HG03457 (cell line): ENCODE results near the gene CDADC1.
"Not testable (repeated sequence)": the region's sequence is repeated elsewhere in the genome, so short reads cannot be mapped to it uniquely, and the experiment has no call there.

Experiments
- ATAC-seq: cut with Tn5 transposase; IDR thresholded peaks from one replicate; pipeline ENCODE4 v1.9.1; 2021; ENCODE audit warnings: moderate number of reproducible peaks; ENCODE audit not compliant: unreplicated experiment

The CDADC1 gene

DNA sequence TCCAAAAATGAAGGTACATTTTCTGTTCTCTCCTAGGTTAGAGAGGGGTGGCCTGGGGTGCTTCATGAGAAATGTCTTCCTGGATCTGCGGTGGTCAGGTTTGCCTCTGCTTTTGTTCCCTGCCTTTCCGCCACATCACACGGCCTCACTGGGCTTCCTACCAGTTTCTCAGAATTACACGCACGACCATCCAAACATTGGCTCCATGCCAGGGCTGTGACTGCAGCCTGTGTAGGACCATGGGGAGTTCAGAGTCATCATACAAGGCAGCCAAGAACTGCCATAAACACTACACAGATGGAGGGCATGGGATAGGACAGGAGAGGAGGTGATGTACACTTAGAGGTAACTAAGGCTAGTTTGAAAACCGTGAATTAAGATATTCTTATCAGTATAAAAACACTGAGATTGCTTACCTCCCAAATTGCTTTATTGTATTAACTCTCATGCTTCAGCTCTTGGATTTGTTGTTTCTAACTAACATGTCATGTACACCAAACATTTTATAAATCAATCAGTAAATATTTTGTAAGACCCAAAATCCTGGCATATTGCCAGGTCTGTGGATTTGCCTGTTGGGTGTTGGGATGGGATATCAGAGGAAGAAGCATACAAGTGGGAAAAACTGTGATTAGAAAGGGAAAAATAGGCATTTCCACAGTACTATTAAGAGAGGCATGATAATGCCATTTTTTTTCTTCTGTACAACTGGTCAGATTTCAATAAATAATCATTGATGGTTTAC is 45.2 kb downstream of the CDADC1 start:
- no peak for ATAC-seq

DNA sequence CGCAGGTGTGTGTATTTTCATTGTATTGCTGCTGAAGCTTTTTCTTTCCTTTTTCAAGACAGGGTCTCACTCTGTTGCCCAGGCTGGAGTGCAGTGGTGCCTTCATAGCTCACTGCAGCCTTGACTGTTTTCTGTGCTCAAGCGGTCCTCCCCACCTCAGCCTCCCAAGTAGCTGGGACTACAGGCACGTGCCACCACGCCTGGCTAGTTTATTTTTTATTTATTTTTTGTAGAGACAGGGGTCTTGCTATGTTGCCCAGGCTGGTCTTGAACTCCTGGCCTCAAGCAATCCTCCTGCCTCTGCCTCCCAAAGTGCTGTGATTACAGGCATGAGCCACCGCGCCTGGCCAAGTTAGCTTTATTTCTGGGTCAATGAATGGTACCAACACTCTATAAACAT is 47.0 kb downstream of the CDADC1 start:
- ATAC-seq, result not testable (repeated sequence)

DNA sequence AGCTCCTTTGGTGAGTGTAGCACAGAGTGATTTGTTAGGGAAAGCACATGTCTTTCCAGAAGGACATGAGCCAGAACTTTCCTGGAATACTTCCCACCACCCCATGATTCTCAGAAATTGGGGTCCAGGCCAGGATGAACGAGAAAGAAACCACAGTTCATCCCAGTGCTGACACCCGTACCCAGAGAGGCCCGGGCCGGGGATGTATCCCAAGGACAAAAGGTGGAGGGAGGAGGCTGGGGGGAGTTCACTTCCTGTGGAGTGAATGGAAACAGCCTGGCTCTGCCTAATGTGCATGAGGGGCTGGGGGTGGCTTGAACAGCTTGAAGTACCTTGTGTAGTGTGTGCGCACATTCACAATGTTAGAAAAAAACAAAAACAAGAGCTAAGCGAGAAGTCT is 47.5 kb downstream of the CDADC1 start:
- no peak for ATAC-seq

DNA sequence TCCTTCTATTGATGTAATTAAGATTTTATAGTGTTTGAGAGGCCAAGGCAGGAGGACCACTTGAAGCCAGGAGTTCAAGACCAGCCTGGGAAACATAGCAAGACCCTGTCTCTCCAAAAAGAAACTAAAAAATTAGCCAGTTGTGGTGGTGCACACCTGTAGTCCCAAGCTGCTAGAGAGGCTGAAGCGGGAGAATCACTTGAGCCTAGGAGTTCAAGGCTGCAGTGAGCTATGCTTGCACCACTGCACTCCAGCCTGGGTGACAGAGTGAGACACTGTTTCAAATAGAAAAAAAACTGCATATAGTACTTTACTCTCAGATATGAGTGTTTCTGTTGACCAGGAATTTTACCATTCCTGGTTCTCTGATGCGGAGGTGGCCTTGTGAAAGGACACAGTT is 48.9 kb downstream of the CDADC1 start:
- ATAC-seq, result no peak

DNA sequence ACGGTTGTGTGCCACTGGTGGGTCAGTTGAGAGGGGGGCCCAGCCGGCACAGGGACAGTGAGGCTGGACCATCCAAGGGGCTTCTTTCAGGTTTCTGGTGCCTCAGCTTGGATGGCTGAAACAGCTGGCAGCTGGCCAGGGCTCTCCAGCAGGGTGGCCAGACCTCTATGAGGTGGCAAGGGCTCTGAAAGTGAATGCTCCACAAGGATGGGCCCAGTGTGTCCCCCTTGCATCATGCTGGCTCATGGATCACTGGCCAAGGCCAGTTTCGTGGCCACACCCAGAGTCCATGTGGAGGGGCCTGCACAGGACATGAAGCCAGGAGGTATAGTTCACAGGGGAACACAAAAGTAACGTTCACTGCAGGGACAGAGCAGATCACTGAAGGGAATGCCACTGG is 49.6 kb downstream of the CDADC1 start:
- no peak for ATAC-seq

DNA sequence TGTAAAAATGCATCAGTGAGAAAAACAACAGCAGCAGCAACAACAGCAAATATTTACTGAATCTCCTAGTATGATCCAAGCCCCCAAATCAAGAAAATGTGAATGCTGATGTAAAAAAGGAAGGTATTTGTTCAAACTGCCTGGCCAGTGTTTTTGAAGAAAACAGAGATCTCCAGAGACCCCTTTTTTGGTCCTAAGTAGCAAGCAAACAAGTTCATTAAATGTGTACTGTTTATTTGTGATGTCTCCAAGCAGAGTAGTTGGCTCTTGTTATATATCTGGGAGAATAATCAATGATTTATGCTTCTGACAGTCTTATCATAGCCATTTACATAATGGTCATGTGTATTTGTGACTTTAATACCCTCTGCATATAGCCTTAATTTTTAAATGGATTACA is 50.7 kb downstream of the CDADC1 start:
- ATAC-seq, result no peak

DNA sequence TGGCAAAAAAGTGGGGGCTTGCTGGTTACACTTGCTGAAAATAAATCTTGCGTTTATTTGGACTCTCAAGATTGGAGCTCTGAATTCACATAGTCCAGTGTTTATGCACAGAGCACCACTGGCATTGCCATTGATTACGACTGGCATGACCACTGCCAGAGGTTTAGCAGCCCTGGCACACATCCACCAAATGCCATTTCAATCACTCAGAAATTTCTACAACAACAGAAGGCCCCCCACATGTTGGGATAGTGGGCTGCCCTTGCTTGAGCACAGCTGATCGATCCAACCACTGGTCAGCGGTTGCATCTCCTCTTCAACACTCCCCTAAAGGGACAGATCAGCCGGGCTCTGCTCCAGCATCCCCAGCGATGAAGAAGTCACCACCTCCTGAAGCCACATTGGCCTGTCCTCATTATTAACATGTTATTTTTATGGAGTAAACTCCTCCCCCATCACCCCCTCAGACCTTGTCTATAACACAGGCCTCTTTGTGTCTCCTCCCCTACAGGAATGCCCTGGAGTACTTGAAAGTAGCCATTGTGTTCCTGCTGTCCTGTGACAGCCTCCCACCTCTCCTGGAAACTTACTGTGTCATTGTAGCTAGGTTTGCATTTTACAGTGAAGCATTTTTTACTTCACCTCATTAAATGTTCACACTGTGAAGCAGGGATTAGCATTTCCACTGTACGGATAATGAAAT is 51.3 kb downstream of the CDADC1 start:
- ATAC-seq, result no peak

DNA sequence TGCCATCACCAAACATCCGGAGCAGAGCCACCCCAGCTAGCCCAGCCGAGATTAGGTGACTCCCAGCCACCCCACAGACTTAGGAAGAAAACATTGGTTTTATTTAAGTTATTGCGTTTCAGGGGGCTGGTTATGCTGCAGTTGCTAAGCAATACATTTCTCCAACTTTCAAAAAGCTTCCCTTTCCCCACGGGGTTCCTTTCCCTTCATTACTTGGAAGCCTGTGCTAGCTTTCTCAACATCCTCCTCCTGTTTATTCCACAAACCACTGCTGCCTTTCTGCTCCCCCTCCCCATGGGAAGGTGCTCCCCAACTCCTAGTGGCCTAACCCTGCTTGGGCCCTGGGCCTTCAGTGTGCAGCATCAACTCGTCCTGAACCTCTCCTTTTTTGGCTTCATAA is 52.6 kb downstream of the CDADC1 start:
- no peak for ATAC-seq

DNA sequence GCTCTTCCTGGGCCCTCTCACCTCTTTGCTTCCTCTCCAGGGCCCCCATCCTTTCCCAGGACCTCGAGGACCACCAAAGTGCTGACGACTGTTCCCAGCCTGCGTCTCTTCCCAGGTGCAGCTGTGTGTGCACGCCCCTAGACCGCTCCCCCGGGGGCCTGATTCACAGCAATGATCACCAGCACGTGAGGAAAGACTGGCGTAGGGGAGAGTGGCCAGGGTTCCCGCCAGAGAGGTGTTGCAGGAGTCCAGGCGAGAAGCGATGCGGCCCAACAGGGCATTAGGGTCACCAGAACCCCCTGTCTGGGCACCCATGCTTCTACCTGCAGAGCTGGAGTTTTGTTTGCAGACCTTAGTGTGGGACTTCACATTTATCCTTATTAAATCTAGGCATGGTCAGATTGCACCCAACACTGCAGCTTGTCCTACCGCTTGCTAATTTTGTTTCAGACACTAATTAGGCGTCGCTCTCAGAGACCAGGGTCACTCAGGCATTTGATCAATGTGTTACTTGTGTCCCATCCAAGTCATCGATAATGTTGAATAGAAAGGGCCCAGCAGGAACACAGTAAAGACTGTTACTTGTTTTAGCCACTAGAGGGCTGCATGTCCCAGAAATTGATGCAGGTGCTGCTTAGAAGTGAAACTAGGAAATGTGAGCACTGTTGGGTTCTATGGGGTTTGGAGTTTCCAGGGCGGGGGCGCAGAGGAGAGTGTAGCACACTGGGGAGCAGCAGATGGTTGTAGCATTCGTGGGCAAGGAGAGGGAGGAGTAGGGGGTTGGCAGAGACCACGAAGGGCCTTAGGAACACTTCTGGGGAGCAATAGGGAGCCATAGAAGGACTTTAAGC is 53.2 kb downstream of the CDADC1 start:
- peak; percentile 90 for ATAC-seq

DNA sequence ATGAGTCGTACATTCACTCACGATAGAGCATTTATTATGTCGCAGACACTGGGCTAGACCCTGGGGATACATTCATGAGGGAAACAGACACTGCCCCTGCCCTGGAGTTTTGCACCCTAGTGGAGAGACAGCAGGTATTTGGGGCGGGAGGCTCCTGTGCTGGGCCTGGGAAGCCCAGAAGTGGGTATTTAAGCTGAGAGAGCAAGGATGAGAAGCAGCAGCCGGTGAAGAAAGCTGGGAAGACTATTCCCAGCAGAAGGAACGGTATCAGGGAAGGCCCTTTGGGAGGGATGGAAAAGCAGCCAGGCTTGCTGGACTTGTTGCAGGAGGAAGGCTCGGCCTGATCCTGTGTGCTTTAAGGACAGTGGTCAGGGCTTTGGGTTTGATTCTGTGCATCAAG is 54.5 kb downstream of the CDADC1 start:
- ATAC-seq, result no peak

DNA sequence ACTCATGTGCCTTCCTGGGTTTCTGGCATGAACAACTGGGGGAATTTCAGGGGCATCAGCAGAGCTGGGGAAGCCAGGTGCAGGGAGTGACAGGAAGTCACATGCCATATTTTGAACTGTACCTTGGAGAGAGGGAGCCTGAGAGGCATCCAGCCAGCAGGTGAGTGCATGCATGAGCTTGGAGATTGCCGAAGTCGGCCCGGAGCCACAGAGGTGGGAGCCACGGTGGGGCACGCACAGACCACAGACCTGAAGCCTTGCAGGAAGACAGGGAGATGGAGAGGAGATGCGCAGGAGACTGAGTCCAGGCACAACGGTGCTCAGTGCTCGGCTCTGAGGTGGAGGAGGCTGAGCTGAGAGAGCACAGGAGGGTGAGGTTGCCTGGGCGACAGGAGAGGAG is 55.1 kb downstream of the CDADC1 start:
- ATAC-seq, result no peak

DNA sequence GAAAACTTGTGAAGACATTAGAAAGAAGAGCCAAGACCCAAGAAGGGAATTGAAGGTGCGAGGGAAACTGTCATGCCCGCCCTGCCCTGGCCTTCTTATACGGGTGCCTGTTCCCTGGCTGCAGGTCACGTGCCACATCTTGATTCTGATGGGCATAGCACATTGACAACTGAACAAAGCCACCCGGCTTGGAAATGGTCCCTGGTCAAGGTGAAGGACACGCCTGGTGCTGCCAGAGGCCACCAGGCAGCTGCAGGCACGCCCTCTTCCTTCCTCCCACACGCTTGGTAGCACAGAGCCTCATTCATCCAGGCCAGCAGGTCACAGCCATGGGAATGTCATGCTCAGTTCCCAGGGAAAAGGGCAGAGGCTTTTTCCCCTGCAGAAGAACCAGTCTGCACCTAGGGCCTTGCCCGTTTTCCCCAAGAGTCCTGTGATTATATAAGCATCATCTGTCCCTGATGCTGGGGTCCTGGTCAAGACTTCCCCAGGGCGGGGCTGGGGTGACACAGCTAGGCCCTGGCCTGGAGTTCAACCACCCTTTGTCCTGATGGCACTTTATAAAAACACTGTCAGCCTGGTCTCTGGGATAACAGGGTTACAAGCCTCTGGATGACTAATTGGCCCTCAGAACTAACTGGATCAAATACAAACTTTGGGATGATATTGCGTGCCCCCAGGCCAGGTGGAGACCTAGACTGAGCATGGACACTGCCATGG is 56.0 kb downstream of the CDADC1 start:
- ATAC-seq, result no peak

DNA sequence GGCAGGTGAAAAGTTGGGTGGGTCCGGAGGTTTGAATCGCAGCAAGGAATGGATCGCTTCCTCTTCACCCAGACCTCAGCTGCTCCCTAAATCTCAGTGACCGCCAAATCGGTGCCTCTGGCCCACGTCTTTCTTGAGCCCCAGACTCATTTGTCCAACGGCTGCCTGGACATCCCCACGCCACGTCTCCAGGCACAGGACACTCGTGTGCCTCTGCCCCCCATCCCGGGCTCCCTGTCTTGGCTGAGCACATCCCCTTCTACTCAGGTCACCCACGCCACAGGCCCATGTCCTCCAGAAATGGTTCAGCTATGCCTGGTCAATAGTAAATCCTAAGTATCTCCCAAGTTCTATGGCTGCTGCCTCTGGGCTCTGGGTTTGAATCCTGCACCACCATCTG is 56.6 kb downstream of the CDADC1 start:
- ATAC-seq, result no peak

DNA sequence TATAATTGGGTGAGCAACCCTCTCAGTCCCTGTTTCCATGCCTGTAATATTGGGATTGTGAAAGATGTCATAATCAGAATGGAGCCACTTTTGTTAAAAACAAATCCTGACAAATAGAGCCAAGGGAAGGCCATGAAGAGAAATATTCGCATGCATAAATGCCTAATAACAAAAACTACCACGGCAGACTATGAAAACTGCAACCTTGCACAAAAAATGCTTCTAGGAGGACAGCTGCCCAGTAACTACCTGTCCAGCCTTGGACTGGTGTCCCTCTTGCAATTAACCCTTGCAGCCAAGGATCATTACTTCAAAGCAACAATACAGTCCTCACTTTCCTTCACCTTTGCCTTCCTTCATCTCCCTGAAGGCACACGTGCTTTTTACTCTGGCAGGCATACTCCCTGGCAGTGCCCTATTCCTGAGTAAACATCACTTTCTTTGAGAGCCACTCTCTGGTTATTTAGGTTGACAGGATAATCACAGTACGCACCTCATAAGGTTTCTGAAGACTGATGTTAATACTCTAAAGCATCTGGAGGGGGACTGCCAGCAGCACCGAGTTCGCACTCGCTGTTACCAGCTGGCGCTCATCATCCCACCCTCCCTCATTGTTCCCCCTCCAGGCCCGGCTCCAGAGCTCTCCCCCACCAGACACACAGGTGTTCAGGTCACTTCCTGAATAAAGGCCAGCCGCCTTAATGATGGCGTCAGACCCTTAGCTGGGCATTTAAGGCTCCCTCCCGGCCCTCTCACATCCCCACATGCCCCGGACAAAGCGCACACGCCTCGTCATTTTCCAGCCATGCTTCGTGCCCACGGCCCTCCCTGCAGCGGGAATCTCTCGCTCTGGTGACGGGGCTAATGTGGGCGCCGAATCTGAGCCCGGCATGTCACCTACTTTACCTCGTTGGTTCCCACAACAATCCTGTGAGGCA is 57.3 kb downstream of the CDADC1 start:
- ATAC-seq, result no peak

DNA sequence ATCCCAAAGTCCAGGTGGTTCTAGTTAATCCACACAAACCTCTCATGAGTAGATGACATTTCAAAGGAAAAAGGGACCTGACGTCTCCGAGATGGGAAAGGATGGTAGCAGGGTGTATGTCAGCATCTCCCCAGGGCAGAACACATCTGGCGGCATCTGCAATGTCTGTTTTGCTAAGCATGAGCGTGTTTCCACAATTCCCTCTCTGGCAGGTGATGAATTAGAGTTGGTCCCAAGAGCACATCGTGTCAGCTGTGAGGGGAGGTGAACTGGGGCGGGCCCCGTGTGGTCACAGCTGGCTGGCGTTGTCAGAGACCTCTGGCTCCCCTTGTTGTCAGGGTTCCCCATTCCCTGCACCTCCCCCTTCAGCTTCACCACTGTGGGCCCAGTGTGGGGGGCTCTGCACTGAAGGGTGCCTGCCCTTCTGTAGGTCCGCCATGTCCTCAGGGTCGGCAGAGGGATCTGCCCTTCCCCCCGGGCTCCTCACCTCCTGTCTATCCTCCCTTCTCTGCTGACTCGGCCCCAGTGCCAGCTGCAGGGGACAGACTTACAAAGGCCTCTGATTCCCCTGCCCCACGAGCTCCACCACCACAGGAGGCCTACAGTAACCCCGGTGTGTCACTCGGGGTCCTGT is 58.2 kb downstream of the CDADC1 start:
- ATAC-seq, result no peak

DNA sequence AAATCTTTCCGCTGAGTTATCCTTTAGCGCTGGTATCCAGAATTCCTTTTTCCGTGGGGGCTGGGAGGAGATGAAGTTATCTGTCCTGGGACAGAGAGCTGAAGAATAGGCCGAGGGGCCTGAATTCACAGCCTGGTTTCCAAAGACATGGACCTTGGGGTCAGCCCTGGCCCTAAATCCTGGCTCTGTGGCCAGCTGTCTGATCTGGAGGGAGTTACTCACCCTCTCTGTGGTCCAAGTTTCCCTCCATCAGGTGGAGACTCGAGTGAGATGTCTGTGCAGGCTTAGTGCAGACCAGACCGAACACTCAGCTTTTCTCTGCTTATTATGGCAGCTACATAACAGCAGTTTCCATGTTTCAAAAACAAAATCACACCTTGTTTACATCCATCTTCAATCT is 59.6 kb downstream of the CDADC1 start:
- ATAC-seq, result no peak

DNA sequence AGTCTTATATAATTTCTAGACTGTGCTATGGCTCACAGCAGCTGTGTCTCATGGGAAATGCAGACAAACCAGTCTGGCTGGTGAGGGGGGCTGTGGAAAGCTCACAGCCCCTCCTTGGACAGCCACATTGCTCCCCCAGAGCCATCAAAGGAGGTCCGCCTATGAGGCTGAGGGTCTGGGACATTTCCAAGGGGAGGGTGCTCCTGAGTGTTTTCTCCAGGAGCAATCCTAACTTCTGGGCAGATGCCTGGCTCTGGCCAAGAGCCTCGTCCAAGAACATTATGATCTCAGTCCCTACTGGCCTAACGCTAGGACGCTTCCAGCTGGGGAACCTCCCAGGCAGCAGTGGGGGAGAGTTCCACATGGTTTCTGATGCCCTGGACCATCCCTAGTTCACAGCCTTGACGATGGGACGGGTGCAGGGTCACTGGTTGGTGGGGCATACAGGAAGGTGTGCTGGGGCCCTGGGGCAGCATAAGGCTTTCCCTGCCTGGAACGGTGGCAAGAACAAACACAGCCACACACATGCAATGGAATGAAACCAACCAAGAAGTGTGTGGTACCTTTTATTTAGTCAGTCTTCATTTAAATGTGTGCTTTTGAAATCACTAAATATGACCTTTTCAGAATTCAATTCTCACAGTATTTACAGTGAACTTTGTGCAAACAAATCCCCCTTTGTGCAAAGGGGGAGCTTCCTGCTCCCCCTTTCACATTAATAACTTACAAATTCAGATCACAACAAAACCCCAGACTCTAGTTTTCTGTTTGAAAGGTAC is 60.6 kb downstream of the CDADC1 start:
- ATAC-seq, result no peak

DNA sequence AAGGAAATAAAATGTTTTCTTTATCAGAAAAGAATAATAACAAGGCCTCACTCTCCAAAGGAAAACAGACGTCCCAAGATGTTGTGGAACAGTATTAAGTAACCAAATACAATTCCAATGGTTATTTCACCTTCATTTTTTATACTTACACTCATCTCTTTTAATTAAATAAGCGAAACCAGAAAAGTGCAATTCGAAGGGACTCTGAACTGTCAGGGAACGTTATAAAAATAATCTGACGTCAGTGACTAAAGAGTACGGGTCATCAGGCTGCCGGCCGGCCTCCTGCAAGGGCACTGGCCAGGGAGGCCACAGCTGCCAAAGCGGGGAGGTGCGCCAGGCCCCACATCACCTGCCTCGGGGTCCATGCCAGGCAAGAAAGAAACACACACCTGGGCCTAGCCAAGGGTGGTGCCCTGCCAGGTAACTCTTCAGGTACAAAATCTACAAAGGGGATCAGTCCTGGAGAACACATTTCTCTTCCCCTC is 61.2 kb downstream of the CDADC1 start:
- no peak for ATAC-seq

DNA sequence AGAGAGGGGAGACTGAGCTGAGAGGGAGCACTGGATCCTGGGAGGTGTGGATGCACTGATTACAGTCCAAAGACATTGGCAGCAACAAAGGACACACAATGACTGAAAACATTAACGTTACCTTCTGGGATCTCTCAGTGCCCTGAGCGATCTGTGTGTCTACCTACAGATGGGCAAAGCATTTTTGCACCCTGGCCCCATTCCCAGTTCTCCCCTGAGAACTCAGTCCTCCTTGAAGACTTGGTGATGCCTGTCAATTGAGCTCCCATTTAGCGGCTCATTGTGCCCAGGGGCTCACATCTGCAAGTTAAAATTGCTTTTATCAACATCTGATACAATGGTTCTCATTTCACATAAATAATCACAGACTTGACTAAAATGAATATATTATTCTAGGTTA is 62.5 kb downstream of the CDADC1 start:
- no peak for ATAC-seq
